ENCODE measurements around the gene TRAF7. TPM values are rescaled to one million over a fixed set of nuclear protein-coding genes. Genes with fewer than 3 reads are reported as not detected.

TRAF7 gene
- total RNA-seq, 1 donor, result 56.1 TPM

GRCh38 chr16:2170587-2171435, 15.2 kb downstream of the TRAF7 start:
- Histone ChIP-seq H4K20me1 (ENCODE audit: insufficient read depth, low read length) (peaks cover 21% of the 10 kb centered on the region), H2AFZ (ENCODE audit: low read length) (no peak overlapping the region), H3K36me3 (ENCODE audit: insufficient read depth, low read length) (peaks cover 37% of the 10 kb centered on the region), H3K27ac (ENCODE audit: low read depth, low read length) (no peak overlapping the region), H3K9me3 (ENCODE audit: low read depth, low read length) (no peaks in the 10 kb centered on the region), H3K79me2 (ENCODE audit: insufficient read depth, low read length) (peaks cover 26% of the 10 kb centered on the region), H3K4me1 (ENCODE audit: insufficient read depth, low read length) (no peaks in the 10 kb centered on the region), H3K4me3 (ENCODE audit: insufficient read depth, low read length) (no peak overlapping the region), H3K4me2 (ENCODE audit: insufficient read depth, low read length) (no peak overlapping the region), H3K27me3 (ENCODE audit: insufficient read depth, low read length) (no peaks in the 10 kb centered on the region)
- TF ChIP-seq CTCF (IDR thresholded peaks at IDR 0.05; ENCODE audit: extremely low read depth, low read depth, low read length), result no peak
- no peak for DNase-seq (ENCODE audit: insufficient read length, low spot score, missing footprints)

- Histone ChIP-seq H3K4me1 (ENCODE audit: insufficient read depth, low read length) (no peaks in the 10 kb centered on the region), H4K20me1 (ENCODE audit: insufficient read depth, low read length) (peaks cover 14% of the 10 kb centered on the region), H3K4me2 (ENCODE audit: insufficient read depth, low read length) (no peak overlapping the region), H3K36me3 (ENCODE audit: insufficient read depth, low read length) (peaks cover 39% of the 10 kb centered on the region), H3K4me3 (ENCODE audit: insufficient read depth, low read length) (no peak overlapping the region), H2AFZ (ENCODE audit: low read length) (no peak overlapping the region), H3K27ac (ENCODE audit: low read depth, low read length) (no peak overlapping the region), H3K27me3 (ENCODE audit: insufficient read depth, low read length) (no peaks in the 10 kb centered on the region), H3K9me3 (ENCODE audit: low read depth, low read length) (no peaks in the 10 kb centered on the region), H3K79me2 (ENCODE audit: insufficient read depth, low read length) (peaks cover 17% of the 10 kb centered on the region)
- DNase-seq (ENCODE audit: insufficient read length, low spot score, missing footprints), result no peak
- TF ChIP-seq CTCF (IDR thresholded peaks at IDR 0.05; ENCODE audit: extremely low read depth, low read depth, low read length), result no peak
These were observed 16.1 kb downstream of the TRAF7 start for GRCh38 chr16:2171601-2172178.

- H3K36me3 ChIP-seq (ENCODE audit: insufficient read depth, low read length), result peaks cover 47% of the 10 kb centered on the region
- H3K4me2 ChIP-seq (ENCODE audit: insufficient read depth, low read length), result no peak overlapping the region
- H3K27ac ChIP-seq (ENCODE audit: low read depth, low read length), result no peak overlapping the region
- no peak overlapping the region for H2AFZ ChIP-seq (ENCODE audit: low read length)
- peaks cover 11% of the 10 kb centered on the region for H4K20me1 ChIP-seq (ENCODE audit: insufficient read depth, low read length)
- no peak for DNase-seq (ENCODE audit: insufficient read length, low spot score, missing footprints)
- no peaks in the 10 kb centered on the region for H3K9me3 ChIP-seq (ENCODE audit: low read depth, low read length)
- H3K4me3 ChIP-seq (ENCODE audit: insufficient read depth, low read length), result no peak overlapping the region
- no peaks in the 10 kb centered on the region for H3K27me3 ChIP-seq (ENCODE audit: insufficient read depth, low read length)
- TF ChIP-seq CTCF (IDR thresholded peaks at IDR 0.05; ENCODE audit: extremely low read depth, low read depth, low read length), result no peak
- H3K79me2 ChIP-seq (ENCODE audit: insufficient read depth, low read length), result peaks cover 6% of the 10 kb centered on the region
- H3K4me1 ChIP-seq (ENCODE audit: insufficient read depth, low read length), result no peaks in the 10 kb centered on the region
These were observed 17.2 kb downstream of the TRAF7 start for GRCh38 chr16:2172688-2173335.

GRCh38 chr16:2173366-2173765, 17.8 kb downstream of the TRAF7 start:
- H3K27me3 ChIP-seq (ENCODE audit: insufficient read depth, low read length), result no peaks in the 10 kb centered on the region

More at GRCh38 chr16:2173366-2173765, 17.8 kb downstream of the TRAF7 start:
- no peak overlapping the region for H3K4me3 ChIP-seq (ENCODE audit: insufficient read depth, low read length)
- H3K27ac ChIP-seq (ENCODE audit: low read depth, low read length), result no peak overlapping the region
- no peak for TF ChIP-seq CTCF (IDR thresholded peaks at IDR 0.05; ENCODE audit: extremely low read depth, low read depth, low read length)
- DNase-seq (ENCODE audit: insufficient read length, low spot score, missing footprints), result no peak
- H3K4me1 ChIP-seq (ENCODE audit: insufficient read depth, low read length), result no peaks in the 10 kb centered on the region
- H2AFZ ChIP-seq (ENCODE audit: low read length), result no peak overlapping the region
- peaks cover 2% of the 10 kb centered on the region for H3K79me2 ChIP-seq (ENCODE audit: insufficient read depth, low read length)
- peaks cover 11% of the 10 kb centered on the region for H4K20me1 ChIP-seq (ENCODE audit: insufficient read depth, low read length)
- peaks cover 44% of the 10 kb centered on the region for H3K36me3 ChIP-seq (ENCODE audit: insufficient read depth, low read length)
- H3K9me3 ChIP-seq (ENCODE audit: low read depth, low read length), result no peaks in the 10 kb centered on the region
- no peak overlapping the region for H3K4me2 ChIP-seq (ENCODE audit: insufficient read depth, low read length)

All from osteoblast (primary cell).